HG03066 (cell line): ENCODE measurements around the gene SLC19A1.

Experiments
- ATAC-seq: cut with Tn5 transposase; IDR thresholded peaks from one replicate; pipeline ENCODE4 v1.9.1; 2021; ENCODE audit warnings: low read depth; ENCODE audit not compliant: unreplicated experiment

SLC19A1 gene

DNA sequence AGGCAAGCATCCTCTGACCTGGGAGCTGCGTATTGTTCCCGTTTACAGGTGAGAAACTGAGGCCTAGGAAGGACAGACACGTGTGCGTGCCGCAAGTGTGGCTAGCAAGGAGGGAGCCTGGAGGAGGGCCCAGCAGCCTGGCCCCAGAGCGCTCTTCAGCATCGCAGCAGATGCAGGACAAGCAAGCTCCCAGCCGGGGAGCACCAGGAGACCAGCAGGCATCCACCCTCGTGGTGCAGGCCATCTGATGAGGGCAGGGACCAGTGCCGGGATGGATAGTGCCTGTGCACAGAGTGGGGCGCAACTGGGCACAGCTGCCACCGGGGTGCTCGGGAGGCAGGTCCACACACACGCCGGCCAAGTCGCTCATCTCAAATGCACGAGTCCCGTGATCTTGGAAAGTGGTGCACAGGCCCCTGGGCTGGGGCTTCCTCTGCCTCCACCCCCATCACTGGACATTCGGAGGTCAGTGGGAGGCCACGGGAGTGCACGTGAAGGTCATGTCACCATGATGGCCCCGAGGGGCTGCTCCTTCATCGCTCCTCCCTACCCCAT lies 82.2 kb downstream of the SLC19A1 start:
- ATAC-seq, result no peak

DNA sequence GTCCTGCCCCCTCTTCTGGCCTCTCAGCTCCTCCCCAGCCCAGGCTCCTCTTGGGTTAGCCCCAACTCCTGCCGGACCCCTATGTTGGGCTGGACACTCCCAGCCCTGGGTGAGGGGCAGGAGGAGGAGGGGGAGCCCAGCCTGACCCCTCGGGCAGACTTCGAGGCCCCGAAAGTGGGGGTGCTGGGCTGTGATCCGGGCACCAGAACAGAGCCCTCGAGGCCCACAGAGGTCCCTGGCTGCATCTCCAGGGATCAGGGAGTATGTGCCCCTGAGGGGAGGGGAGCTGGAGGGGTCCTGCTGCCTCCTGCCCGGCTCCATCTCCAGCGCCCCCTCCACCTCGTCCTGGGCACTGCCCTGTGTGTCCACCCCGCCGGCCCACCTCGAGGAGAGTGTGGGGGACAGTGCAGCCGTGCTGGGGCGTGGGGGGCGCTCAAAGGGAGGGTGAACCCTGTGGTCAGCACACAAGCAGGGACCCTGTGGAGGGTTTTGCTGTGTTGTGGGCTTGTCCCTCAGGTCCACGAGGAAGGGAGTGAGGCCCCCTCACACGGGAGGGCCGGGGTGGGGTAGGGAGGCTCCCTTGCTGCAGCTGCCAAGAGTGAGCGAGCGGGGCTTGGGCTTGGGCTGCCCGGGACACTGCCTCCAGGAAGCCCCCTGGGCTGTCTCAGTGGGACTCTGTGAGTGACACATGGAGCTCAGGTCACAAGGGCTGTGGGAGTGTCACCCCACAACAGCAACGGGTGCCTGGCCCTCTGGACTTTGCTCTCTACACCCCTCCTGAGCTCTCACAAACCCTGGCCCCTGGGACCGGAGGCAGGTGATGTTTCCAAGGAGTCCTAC lies 82.8 kb downstream of the SLC19A1 start:
- ATAC-seq, result no peak

DNA sequence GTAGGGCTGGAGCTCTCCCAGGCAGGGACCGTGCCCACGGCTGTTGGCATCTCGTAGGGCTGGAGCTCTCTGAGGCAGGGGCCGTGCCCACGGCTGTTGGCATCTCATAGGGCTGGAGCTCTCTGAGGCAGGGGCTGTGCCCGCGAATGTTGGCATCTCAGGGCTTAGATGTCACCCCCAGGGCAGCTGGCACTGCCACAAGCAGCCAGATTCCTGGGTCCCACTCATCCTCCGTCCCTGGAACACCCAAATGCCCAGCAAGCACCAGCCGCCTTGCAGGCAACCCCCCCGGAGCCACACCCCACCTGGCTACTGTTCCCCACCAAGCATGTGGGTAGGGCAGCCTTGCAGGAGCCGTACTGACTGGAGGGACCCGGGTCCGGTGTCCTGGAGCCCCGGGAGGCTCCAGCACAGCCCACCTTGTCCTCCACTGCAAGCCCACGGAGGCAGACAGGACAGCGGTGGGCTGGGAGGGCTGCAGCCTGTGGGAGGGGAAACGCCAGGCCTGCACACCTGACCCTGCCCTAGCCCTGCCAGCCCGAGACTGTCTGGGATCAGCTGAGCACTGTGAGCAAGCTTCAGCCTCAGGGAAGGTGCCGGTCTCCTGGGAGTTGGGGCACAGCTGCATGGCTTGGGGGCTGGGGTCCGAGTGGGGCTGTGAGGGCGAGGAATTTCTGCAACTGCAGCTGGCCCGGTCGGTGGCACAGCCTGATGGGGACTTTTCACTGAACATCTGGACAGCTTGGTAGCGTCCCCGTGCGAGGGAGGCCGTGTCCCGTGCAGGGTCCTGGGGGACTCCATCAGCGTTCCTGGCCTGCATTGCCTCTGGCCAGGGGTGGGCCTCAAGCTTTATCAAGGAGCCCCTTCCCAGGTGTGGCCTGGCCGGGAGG lies 83.7 kb downstream of the SLC19A1 start:
- ATAC-seq, result no peak

- ATAC-seq, result no peak
Observed at GRCh38 chr21:45457832-45458172, 84.4 kb downstream of the SLC19A1 start.

- ATAC-seq, result no peak
Observed at GRCh38 chr21:45457161-45457831, 84.9 kb downstream of the SLC19A1 start.

DNA sequence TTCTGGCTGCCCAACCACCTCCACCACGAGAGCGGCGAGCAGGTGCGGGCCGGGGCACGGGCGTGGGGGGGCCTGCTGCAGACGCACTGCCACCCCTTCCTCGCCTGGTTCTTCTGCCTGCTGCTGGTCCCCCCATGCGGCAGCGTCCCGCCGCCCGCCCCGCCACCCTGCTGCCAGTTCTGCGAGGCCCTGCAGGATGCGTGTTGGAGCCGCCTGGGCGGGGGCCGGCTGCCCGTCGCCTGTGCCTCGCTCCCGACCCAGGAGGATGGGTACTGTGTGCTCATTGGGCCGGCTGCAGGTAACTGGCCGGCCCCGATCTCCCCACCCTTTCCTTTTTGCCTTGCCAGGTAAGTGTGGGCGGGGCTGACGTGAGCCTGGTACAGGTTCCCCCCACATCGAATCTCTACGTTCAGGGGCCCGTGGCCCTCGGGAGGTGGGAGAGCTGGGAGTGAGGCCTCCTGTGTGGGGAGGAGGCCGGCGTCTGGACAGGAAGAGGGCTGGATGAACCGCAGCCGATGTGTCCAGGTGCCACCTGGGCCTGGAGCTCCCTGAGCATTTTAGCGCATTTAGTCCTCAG lies 85.6 kb downstream of the SLC19A1 start:
- no peak for ATAC-seq

- ATAC-seq, result no peak
Observed at GRCh38 chr21:45455674-45456583, 86.3 kb downstream of the SLC19A1 start.

- ATAC-seq, result no peak
Observed at GRCh38 chr21:45454926-45455673, 87.1 kb downstream of the SLC19A1 start.

DNA sequence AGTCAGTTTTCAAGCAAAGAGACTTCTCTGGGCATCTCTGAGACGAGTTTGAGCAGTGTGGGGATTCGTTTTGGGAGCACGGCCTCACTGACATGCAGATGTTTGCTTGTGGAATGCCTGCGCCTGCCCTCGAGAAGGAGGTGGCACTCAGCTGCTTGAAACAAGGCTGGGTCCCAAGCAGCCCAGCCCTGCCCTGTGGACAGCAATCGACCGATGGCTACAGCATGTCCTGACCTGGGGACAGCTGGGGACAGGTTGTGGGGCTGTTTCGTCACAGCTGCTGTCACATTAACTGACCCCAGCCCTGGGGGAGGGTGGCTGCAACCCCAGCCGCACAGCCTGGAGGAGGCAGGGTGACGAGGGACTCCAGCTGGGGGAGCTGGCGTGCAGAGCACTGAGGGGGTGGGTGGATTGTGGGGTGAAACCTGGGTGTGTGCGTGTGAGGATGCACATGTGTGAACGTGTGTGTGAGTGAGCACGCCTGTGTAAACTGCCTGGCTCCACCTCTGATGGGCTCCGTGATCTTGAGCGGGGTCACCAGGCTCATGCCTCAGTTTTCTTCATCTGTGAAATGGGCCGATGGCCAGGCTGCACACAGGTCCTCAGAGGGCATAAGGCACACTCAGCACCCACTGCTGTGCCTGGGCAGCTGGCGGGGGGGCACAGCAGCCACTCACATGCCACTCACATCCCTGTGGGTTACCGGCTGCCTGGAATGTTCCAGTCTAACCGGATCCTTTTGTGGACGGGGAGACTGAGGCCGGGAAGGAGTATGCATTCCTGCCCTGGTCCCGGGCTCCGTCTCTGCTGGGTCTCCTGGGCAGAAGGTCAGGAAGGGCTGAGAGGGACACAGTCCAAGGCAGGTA lies 87.9 kb downstream of the SLC19A1 start:
- no peak for ATAC-seq

GRCh38 chr21:45453308-45453950 lies 88.8 kb downstream of the SLC19A1 start:
- ATAC-seq, result no peak

- ATAC-seq, result no peak
Observed at GRCh38 chr21:45452696-45453307, 89.4 kb downstream of the SLC19A1 start.

DNA sequence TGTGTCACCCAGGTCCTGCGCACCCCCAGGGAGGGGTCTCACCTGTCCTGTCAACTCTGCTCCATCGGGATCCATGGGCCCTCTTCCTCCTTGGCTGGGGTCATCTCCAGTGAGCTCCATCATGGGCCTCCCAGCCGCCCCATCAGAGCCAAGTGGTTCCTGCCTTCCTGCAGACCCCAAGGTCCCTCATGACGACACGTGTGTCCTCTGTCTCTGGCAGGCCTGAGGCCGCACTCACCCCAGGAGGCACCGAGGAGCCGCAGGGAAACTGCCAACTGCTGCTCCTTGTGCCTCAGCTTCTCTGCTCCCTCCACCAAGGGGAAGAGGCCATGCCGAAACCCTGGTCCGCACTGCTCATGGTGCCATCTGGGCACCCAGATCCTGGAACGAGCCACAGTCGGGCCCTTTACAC lies 90.5 kb downstream of the SLC19A1 start:
- ATAC-seq, result no peak

GRCh38 chr21:45451091-45451740 lies 91.0 kb downstream of the SLC19A1 start:
- no peak for ATAC-seq

DNA sequence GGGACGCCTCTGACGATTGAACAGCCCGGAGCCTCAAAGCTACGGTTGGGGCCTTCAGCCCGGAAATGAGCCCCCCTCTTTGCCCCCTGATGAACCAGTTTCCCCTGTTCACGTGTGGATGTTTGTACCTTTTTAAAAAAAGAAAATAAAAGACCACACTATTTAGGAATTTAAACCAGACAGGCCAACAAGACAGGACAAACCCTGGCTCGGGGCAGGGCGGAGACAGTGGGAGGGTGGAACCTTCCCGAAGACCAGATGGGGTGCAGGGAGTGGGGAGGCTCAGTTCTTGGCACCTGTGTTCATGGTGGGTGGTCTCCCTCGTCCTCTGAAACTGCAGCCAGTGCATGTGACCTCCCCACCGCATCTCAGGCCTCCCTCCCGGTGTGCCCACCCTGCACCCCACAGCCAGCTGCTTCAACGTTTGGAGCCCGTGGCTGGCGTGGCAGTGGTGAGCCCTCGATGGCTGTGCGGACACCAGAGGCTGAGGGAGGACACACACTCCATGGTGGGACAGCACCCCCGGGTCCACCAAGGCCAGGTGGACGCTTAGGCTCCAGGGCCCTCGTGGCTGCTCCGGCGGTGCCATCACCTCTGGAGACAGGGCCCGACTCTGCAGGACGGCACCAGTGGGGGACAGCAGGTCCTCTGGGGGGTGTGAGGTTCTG lies 91.7 kb downstream of the SLC19A1 start:
- ATAC-seq, result no peak

DNA sequence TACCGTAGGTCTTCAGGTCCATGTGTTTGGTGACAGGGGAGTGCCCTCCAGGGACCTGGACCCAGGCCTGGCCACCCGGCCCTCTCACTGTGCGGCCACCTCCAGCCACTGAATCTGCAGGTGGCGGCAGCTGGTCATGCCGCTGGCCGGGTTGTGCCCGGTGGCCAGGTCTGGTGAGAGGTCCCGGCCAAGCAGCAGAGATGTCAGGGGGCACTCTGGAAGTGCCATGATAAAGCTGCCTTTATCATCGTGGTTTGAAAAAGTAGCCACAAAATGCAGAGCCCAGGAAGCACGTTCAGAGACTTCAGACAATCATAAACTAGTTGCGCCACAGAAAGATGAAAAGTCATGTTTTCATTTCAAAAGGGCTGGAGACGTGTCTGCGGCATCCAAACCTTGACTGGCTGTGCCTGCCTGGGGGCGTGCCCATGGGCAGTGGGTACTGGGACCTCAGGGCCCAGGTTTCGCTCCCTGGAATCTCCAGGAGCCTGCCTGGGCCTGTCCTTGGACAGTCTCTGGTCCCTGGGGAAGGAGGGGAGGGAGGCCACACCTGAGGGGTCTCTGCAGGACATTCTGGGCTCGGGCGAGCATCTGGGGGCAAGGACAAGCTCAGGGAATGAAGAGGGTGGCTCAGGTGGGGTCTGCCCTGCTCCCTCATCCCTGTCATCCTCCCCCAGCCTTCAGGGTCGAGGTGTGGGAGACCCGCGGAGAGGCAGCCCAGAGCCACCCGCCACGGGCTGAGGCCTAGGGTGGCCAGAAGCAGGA lies 92.4 kb downstream of the SLC19A1 start:
- no peak for ATAC-seq
